SK-N-SH (cell line): ENCODE results near the gene DSTN. TPM values are rescaled to one million over a fixed set of nuclear protein-coding genes. Genes with fewer than 3 reads are reported as not detected.

Source experiments
- CTCF ChIA-PET: fragments of 300-600, 350-600 bp; formaldehyde crosslinking; extraction: SDS; loops from one replicate; lab custom pipeline; 2021; lab: Yijun Ruan, JAX
- POLR2A ChIA-PET: fragments of 350-600 bp; sonication (Branson Sonifier 250); formaldehyde crosslinking; extraction: SDS; loops from one replicate; lab custom pipeline; 2020; ENCODE audit warnings: antibody characterized with exemption, inconsistent platforms; lab: Yijun Ruan, JAX
- DNase-seq: peaks from one replicate; pipeline ENCODE4 v3.0.0; 2012
- H2AFZ ChIP-seq: fragments of 200-600 bp; sonication (generic); 2 replicates; pipeline ENCODE4 v1.8.1; 2016; ENCODE audit warnings: antibody characterized with exemption, mild to moderate bottlenecking, low read depth
- H3F3A ChIP-seq: fragments of 200-600 bp; sonication (generic); replicated peaks from 2 replicates; pipeline ENCODE3; 2016; ENCODE audit warnings: antibody characterized with exemption, mild to moderate bottlenecking; ENCODE audit not compliant: insufficient read depth
- H3K27ac ChIP-seq, 2 experiments: fragments of 200-500 bp in 1 of 2; fragments of 200-600 bp in 1 of 2; sonication (Bioruptor generic) in 1 of 2; sonication (generic), shearing (Covaris generic) in 1 of 2; 2 replicates each; pipeline versions ENCODE4 v1.5.1 to v1.6.1; 2014 to 2016; ENCODE audit warnings: low read depth in 2 of 2, inconsistent platforms in 1 of 2, low read length in 1 of 2, mild to moderate bottlenecking in 1 of 2, mixed read lengths in 1 of 2
- H3K27me3 ChIP-seq: fragments of 200-600 bp; sonication (generic), shearing (Covaris generic); 2 replicates; pipeline ENCODE4 v1.6.1; 2016; ENCODE audit warnings: mixed run types; ENCODE audit not compliant: insufficient read depth
- H3K36me3 ChIP-seq, 2 experiments: fragments of 200-500 bp in 1 of 2; fragments of 200-600 bp in 1 of 2; sonication (Bioruptor generic) in 1 of 2; sonication (generic) in 1 of 2; replicated peaks in 1 of 2; 2 replicates each; pipeline versions ENCODE3 to v1.5.1; 2014 to 2016; ENCODE audit warnings: low read length in 1 of 2, mild to moderate bottlenecking in 1 of 2; ENCODE audit not compliant: insufficient read depth in 2 of 2, control insufficient read depth in 1 of 2
- H3K4me1 ChIP-seq, 2 experiments: fragments of 200-500 bp in 1 of 2; fragments of 200-600 bp in 1 of 2; sonication (Bioruptor generic) in 1 of 2; sonication (generic), shearing (Covaris generic) in 1 of 2; 2 replicates each; pipeline versions ENCODE4 v1.5.1 to v1.6.1; 2014 to 2016; ENCODE audit warnings: low read depth in 1 of 2, low read length in 1 of 2, mixed run types in 1 of 2; ENCODE audit not compliant: insufficient read depth in 2 of 2, control insufficient read depth in 1 of 2
- H3K4me2 ChIP-seq: fragments of 200-600 bp; sonication (generic), shearing (Covaris generic); 2 replicates; pipeline ENCODE4 v1.6.1; 2017; ENCODE audit warnings: mixed run types
- H3K4me3 ChIP-seq, 2 experiments: fragments of 200-500 bp in 1 of 2; fragments of 200-600 bp in 1 of 2; sonication (Bioruptor generic) in 1 of 2; sonication (generic), shearing (Covaris generic) in 1 of 2; 2 replicates each; pipeline versions ENCODE4 v1.5.1 to v1.8.1; 2014 to 2016; ENCODE audit warnings: low read depth in 2 of 2, inconsistent platforms in 1 of 2, low read length in 1 of 2, mild to moderate bottlenecking in 1 of 2, mixed read lengths in 1 of 2, moderate library complexity in 1 of 2
- H3K79me2 ChIP-seq: fragments of 200-600 bp; sonication (generic); 2 replicates; pipeline ENCODE4 v1.8.1; 2017; ENCODE audit warnings: mild to moderate bottlenecking; ENCODE audit not compliant: insufficient read depth
- H3K9ac ChIP-seq: fragments of 200-600 bp; sonication (generic); 2 replicates; pipeline ENCODE4 v1.6.1; 2017; ENCODE audit warnings: mixed run types
- H3K9me2 ChIP-seq: fragments of 200-600 bp; sonication (generic); 2 replicates; pipeline ENCODE4 v1.6.1; 2017; ENCODE audit warnings: mixed run types
- H3K9me3 ChIP-seq: fragments of 200-600 bp; sonication (generic); 2 replicates; pipeline ENCODE4 v1.6.1; 2017; ENCODE audit warnings: mixed run types, mild to moderate bottlenecking, moderate library complexity
- H4K20me1 ChIP-seq: fragments of 200-600 bp; sonication (generic); 2 replicates; pipeline ENCODE4 v1.6.1; 2017; ENCODE audit warnings: mild to moderate bottlenecking, mixed run types; ENCODE audit not compliant: insufficient read depth
- CTCF ChIP-seq: fragments of 200-600 bp; sonication (generic); IDR thresholded peaks from 2 replicates; pipeline ENCODE4 v1.6.1; 2017; ENCODE audit warnings: antibody characterized with exemption, mild to moderate bottlenecking, moderate library complexity
- FOSL2 ChIP-seq: IDR thresholded peaks from 2 replicates; pipeline ENCODE4 v1.4.0; 2012; ENCODE audit warnings: low read depth, mild to moderate bottlenecking, moderate library complexity, borderline replicate concordance
- FOXJ3 ChIP-seq: sonication (generic); formaldehyde crosslinking; IDR thresholded peaks from 2 replicates; pipeline ENCODE4 v1.5.1; 2020; ENCODE audit warnings: mild to moderate bottlenecking, missing genetic modification reagents
- GABPA ChIP-seq: IDR thresholded peaks from 2 replicates; pipeline ENCODE4 v1.4.0; 2012; ENCODE audit warnings: low read depth, mild to moderate bottlenecking
- GATA2 ChIP-seq: sonication (generic); formaldehyde crosslinking; IDR thresholded peaks from 2 replicates; pipeline ENCODE4 v1.5.0; 2020; ENCODE audit warnings: mild to moderate bottlenecking, missing genetic modification reagents
- IRF3 ChIP-seq: fragments of 150-350 bp; IDR thresholded peaks from 2 replicates; pipeline ENCODE4 v1.6.1; 2016; ENCODE audit warnings: mild to moderate bottlenecking, low read depth, low read length
- JUND ChIP-seq: IDR thresholded peaks from 2 replicates; pipeline ENCODE4 v1.4.0; 2012
- MEF2A ChIP-seq: IDR thresholded peaks from 2 replicates; pipeline ENCODE4 v1.4.0; 2012; ENCODE audit warnings: low read depth, borderline replicate concordance
- MXI1 ChIP-seq: IDR thresholded peaks from 2 replicates; pipeline ENCODE4 v1.6.1; 2012; ENCODE audit warnings: mild to moderate bottlenecking, low read depth, low read length, improper control_type of control experiment
- NFIC ChIP-seq: IDR thresholded peaks from 2 replicates; pipeline ENCODE4 v1.4.0; 2012; ENCODE audit warnings: borderline replicate concordance
- NRF1 ChIP-seq: IDR thresholded peaks from 2 replicates; pipeline ENCODE4 v1.6.1; 2012; ENCODE audit warnings: low read depth, mild to moderate bottlenecking, low read length
- RAD21 ChIP-seq: IDR thresholded peaks from 2 replicates; pipeline ENCODE4 v1.6.1; 2012; ENCODE audit warnings: mild to moderate bottlenecking, low read length
- REST ChIP-seq: IDR thresholded peaks from 2 replicates; pipeline ENCODE4 v1.6.1; 2012; ENCODE audit warnings: mild to moderate bottlenecking, low read depth, low read length, moderate library complexity
- RFX5 ChIP-seq: IDR thresholded peaks from 2 replicates; pipeline ENCODE4 v1.6.1; 2012; ENCODE audit warnings: mild to moderate bottlenecking, improper control_type of control experiment, low read length
- SIN3A ChIP-seq: IDR thresholded peaks from 2 replicates; pipeline ENCODE4 v1.6.1; 2012; ENCODE audit warnings: low read depth, mild to moderate bottlenecking, low read length, moderate library complexity, borderline replicate concordance
- TEAD4 ChIP-seq: IDR thresholded peaks from 2 replicates; pipeline ENCODE4 v1.4.0; 2012; ENCODE audit warnings: mild to moderate bottlenecking, borderline replicate concordance; ENCODE audit not compliant: insufficient read depth
- USF1 ChIP-seq: IDR thresholded peaks from 2 replicates; pipeline ENCODE4 v1.4.0; 2012; ENCODE audit warnings: low read depth, borderline replicate concordance
- USF2 ChIP-seq: fragments of 150-350 bp; IDR thresholded peaks from 2 replicates; pipeline ENCODE4 v1.6.1; 2017; ENCODE audit warnings: antibody characterized with exemption, low read length, low read depth, borderline replicate concordance
- ZBTB33 ChIP-seq: IDR thresholded peaks from 2 replicates; pipeline ENCODE4 v1.4.0; 2012; ENCODE audit warnings: low read depth, borderline replicate concordance
- WGBS: methylation state at CpG from one replicate; pipeline ENCODE4 v1.1.6; 2017; ENCODE audit warnings: low lambda C conversion rate; 5-methylcytosine and 5-hydroxymethylcytosine counted together
- polyA plus RNA-seq, 3 experiments: library from polyadenylated mRNA; depleted of rRNA; stranded (reverse); fragments of >200 nt; gene quantifications; 2 replicates each; pipeline ENCODE4 v1.2.3, GENCODE V29; 2012

DSTN gene
- polyA plus RNA-seq, 1 of the 3 experiments (the other 2 are of a cell fraction), result 167 TPM

- no peaks in the 10 kb centered on the region for H3F3A ChIP-seq
- H3K27me3 ChIP-seq, result no peaks in the 10 kb centered on the region
- POLR2A ChIA-PET, result no interaction called here
- peaks cover 0 to 20% of the 10 kb centered on the region in 2 experiments; a peak in 1 of 4 replicates for H3K4me1 ChIP-seq
- no peak overlapping the region for H3K4me3 ChIP-seq
- no peaks in the 10 kb centered on the region for H3K9me3 ChIP-seq
- H4K20me1 ChIP-seq, result 0 out of 2 replicates have a peak, but pooled peaks cover 23% of the 10 kb centered on the region
- H3K9ac ChIP-seq, result no peak overlapping the region
- H3K9me2 ChIP-seq, result no peaks in the 10 kb centered on the region
- no peak for DNase-seq
- no peak overlapping the region for H3K27ac ChIP-seq
- H3K79me2 ChIP-seq, result no peaks in the 10 kb centered on the region
- no peak overlapping the region for H2AFZ ChIP-seq
- WGBS, result 95% methylated on average over 10 of the region's 18 CpGs
- CTCF ChIA-PET, result interaction anchor here (0.9 to 4.2 kb wide), 9 partner anchors 8 to 363 kb away, joined by 3 to 23 read pairs (median 4); no protein-coding TSS in a partner anchor
- H3K36me3 ChIP-seq, result peaks cover 8 to 63% of the 10 kb centered on the region in 2 experiments
- TF ChIP-seq MEF2A (no peak), ZBTB33 (no peak), FOXJ3 (CRISPR knock-in tag) (no peak), CTCF (no peak), IRF3 (no peak), USF2 (no peak), MXI1 (no peak), RAD21 (no peak), RFX5 (no peak), NFIC (no peak), GABPA (no peak), JUND (no peak), TEAD4 (no peak), GATA2 (CRISPR knock-in tag) (no peak), USF1 (no peak), FOSL2 (no peak), REST (no peak), SIN3A (no peak), NRF1 (no peak)
- H3K4me2 ChIP-seq, result no peak overlapping the region
Observed at GRCh38 chr20:17633850-17634500, 64.1 kb downstream of the DSTN start.
